Progenitor cell of endocrine pancreas (in vitro differentiated cells): ENCODE measurements around the gene ADGRV1. TPM values are rescaled to one million over a fixed set of nuclear protein-coding genes. Genes with fewer than 3 reads are reported as not detected.
"Not testable (repeated sequence)": the region's sequence is repeated elsewhere in the genome, so short reads cannot be mapped to it uniquely, and the experiment has no call there.

Experiments used
- DNase-seq: peaks from one replicate; pipeline ENCODE4 v3.0.0; 2021; ENCODE audit warnings: low spot score; ENCODE audit not compliant: unreplicated experiment
- H3K27ac Mint-ChIP-seq: 2 replicates; pipeline ENCODE4 v1.8.0; 2021; ENCODE audit warnings: mild to moderate bottlenecking, moderate library complexity, mixed read lengths
- H3K27me3 Mint-ChIP-seq: 2 replicates; pipeline ENCODE4 v1.8.0; 2021; ENCODE audit warnings: mixed read lengths
- H3K36me3 Mint-ChIP-seq: 2 replicates; pipeline ENCODE4 v1.8.0; 2022; ENCODE audit warnings: mixed read lengths; ENCODE audit not compliant: insufficient read depth
- H3K4me1 Mint-ChIP-seq: 2 replicates; pipeline ENCODE4 v1.8.0; 2021; ENCODE audit warnings: low read depth, mixed read lengths
- H3K4me3 Mint-ChIP-seq: 2 replicates; pipeline ENCODE4 v1.8.0; 2021; ENCODE audit warnings: low read depth, mild to moderate bottlenecking, moderate library complexity, mixed read lengths
- H3K9me3 Mint-ChIP-seq: 2 replicates; pipeline ENCODE4 v1.8.0; 2021; ENCODE audit warnings: low read depth, mixed read lengths
- total RNA-seq: library from RNA; stranded (reverse); gene quantifications from 2 replicates; pipeline ENCODE4 v1.2.1, GENCODE V29; 2021
- TF ChIP-seq, protein P1 (sequence below): fragments of 200-600 bp; sonication (generic); IDR thresholded peaks from one replicate; pipeline ENCODE4 v1.5.0; 2021; ENCODE audit warnings: antibody characterized with exemption, mild to moderate bottlenecking; ENCODE audit not compliant: unreplicated experiment

ADGRV1 gene
- total RNA-seq, 1 donor from 2014 or later, result 82.3 TPM

DNA sequence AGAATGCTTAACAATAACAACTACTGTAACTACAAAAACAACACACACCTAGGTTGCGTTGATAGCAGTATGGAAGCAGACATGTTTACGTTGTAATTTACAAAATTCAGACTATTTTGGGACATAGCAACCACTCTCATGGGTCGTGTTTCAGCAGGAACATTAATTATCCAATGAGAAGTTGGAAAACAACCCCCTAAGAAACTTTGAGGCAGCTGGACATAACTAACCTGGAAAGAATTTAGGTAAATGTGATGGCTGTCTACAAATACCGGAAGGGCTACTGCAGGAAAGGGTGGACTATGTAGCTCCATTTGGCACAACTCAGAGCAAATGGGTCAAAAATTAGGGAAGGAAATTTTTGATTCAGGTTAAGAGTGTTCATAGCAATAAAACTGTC, 409.3 kb downstream of the ADGRV1 start:
- no peak for DNase-seq
- Mint-ChIP-seq H3K36me3 (peaks cover 44% of the 10 kb centered on the region), H3K27ac (no peak overlapping the region), H3K4me1 (no peaks in the 10 kb centered on the region), H3K9me3 (peaks cover 26% of the 10 kb centered on the region), H3K27me3 (no peaks in the 10 kb centered on the region), H3K4me3 (no peak overlapping the region)
- TF ChIP-seq, protein P1, sequence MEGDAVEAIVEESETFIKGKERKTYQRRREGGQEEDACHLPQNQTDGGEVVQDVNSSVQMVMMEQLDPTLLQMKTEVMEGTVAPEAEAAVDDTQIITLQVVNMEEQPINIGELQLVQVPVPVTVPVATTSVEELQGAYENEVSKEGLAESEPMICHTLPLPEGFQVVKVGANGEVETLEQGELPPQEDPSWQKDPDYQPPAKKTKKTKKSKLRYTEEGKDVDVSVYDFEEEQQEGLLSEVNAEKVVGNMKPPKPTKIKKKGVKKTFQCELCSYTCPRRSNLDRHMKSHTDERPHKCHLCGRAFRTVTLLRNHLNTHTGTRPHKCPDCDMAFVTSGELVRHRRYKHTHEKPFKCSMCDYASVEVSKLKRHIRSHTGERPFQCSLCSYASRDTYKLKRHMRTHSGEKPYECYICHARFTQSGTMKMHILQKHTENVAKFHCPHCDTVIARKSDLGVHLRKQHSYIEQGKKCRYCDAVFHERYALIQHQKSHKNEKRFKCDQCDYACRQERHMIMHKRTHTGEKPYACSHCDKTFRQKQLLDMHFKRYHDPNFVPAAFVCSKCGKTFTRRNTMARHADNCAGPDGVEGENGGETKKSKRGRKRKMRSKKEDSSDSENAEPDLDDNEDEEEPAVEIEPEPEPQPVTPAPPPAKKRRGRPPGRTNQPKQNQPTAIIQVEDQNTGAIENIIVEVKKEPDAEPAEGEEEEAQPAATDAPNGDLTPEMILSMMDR, result no peak

DNA sequence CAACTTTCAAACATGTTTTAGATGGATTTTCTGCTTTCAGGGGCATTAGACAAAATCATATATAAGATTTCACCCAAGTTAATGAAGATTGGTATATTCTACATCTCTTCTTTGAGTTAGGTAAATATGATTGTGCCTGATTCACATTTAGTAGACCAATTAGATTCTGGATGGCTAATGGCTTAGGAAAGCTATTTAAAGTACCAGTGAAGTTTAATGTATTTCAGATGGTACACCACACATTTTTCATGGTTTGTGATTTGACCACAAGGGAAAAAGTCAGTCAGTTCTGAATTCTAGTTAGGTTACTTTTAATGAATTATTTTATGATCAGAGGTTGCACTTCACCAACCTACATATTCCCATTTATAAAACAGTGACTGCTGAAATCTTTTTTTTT, 409.7 kb downstream of the ADGRV1 start:
- DNase-seq, result no peak
- H3K27me3 Mint-ChIP-seq, result no peaks in the 10 kb centered on the region
- no peak overlapping the region for H3K27ac Mint-ChIP-seq
- peaks cover 45% of the 10 kb centered on the region for H3K36me3 Mint-ChIP-seq
- peaks cover 26% of the 10 kb centered on the region for H3K9me3 Mint-ChIP-seq
- H3K4me1 Mint-ChIP-seq, result no peaks in the 10 kb centered on the region
- TF ChIP-seq, protein P1, result no peak
- H3K4me3 Mint-ChIP-seq, result no peak overlapping the region

DNA sequence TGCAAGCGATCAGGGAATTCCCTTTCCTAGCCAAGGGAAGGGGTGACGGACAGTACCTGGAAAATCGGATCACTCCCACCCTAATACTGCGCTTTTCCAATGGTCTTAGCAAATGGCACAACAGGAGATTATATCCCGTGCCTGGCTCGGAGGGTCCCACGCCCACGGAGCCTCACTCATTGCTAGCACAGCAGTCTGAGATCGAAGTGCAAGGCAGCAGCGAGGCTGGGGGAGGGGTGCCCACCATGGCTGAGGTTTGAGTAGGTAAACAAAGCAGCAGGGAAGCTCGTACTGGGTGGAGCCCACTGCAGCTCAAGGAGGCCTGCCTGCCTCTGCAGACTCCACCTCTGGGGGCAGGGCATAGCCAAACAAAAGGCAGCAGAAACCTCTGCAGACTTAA, 411.3 kb downstream of the ADGRV1 start:
- H3K4me1 Mint-ChIP-seq, H3K4me3 Mint-ChIP-seq, DNase-seq, H3K27me3 Mint-ChIP-seq, H3K27ac Mint-ChIP-seq: not testable (repeated sequence)
- H3K9me3 Mint-ChIP-seq, result peaks cover 31% of the 10 kb centered on the region
- H3K36me3 Mint-ChIP-seq, result peaks cover 49% of the 10 kb centered on the region

DNA sequence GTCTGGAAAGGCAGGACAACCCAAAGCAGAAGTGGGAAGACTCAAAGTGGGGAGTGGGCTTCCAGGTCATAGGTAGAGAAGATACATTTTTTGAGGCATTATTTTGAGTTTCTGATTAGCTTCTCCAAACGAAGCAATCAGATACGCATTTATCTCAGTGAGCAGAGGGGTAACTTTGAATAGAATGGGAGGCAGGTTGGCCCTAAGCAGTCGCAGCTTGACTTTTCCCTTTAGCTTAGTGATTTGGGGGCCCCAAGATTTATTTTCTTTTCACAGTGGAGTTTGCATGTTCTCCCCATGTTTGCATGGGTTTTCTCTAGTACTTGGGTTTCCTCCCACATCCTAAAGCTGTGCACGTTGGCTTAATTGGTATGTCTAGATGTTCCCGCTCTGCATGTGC, 422.6 kb downstream of the ADGRV1 start:
- no peak overlapping the region for H3K27ac Mint-ChIP-seq
- DNase-seq, result no peak
- no peaks in the 10 kb centered on the region for H3K27me3 Mint-ChIP-seq
- H3K4me3 Mint-ChIP-seq, result no peak overlapping the region
- H3K9me3 Mint-ChIP-seq, result no peaks in the 10 kb centered on the region
- no peaks in the 10 kb centered on the region for H3K36me3 Mint-ChIP-seq
- peaks cover 5% of the 10 kb centered on the region for H3K4me1 Mint-ChIP-seq
- TF ChIP-seq, protein P1, result no peak

DNA sequence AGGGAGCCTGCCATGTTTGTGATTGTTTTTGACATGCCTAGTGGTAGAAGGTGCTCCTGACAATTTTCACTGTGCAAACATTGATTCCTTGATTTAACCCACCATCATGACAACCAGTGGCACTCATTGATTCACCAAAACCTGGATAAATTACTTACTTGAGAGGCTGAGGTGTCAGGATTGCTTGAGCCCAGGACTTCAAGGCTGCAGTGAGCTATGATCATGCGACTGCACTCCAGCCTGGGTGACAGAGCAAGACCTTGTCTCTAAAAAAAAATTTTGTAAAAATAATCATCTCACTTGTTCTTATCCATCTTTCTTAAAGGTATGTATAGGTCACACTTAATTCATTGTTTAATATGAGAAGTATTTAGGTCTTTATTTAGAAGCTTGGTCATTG, 423.2 kb downstream of the ADGRV1 start:
- no peak overlapping the region for H3K27ac Mint-ChIP-seq
- no peaks in the 10 kb centered on the region for H3K27me3 Mint-ChIP-seq
- H3K4me1 Mint-ChIP-seq, result peaks cover 5% of the 10 kb centered on the region
- no peaks in the 10 kb centered on the region for H3K36me3 Mint-ChIP-seq
- no peak overlapping the region for H3K4me3 Mint-ChIP-seq
- no peak for DNase-seq
- H3K9me3 Mint-ChIP-seq, result no peaks in the 10 kb centered on the region
- TF ChIP-seq, protein P1, result no peak

DNA sequence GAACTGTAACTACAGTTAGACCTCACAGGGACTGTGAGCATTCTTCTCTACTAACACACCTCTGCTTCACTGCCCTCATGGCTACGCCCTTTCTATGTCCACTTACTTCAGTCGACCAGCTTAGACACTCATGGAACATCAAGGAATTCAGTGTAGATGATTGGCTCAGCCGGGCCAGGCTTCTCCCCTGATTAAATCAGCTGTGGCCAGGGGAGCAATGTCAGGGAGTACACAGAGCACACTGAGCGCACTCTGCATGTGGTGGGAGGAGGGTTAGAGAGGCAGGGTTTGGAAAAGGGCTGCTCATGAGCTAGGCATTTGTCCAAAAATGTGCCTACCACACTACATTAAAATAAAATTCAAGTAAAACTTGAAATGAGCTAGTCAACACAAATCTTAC, 424.0 kb downstream of the ADGRV1 start:
- no peak for DNase-seq
- Mint-ChIP-seq H3K27me3 (no peaks in the 10 kb centered on the region), H3K27ac (no peak overlapping the region), H3K9me3 (no peaks in the 10 kb centered on the region), H3K4me3 (no peak overlapping the region), H3K4me1 (peaks cover 5% of the 10 kb centered on the region), H3K36me3 (no peaks in the 10 kb centered on the region)
- TF ChIP-seq, protein P1, result no peak
